Smooth muscle cell of bladder (primary cell): ENCODE data around the gene HS6ST3. TPM values are rescaled to one million over a fixed set of nuclear protein-coding genes. Genes with fewer than 3 reads are reported as not detected.

Experiments
- total RNA-seq: library from RNA; depleted of rRNA; stranded (reverse); fragments of >200 nt; gene quantifications from 2 replicates; pipeline ENCODE4 v1.2.3, GENCODE V29; 2014

Gene HS6ST3
- total RNA-seq, result not detected in 2 replicates

GRCh38 chr13:96089749-96090239 is at the start of gene HS6ST3:
Gene HS6ST3, plus strand, starts transcription at chr13:96090107.

GRCh38 chr13:96053003-96053703 is 36.8 kb upstream of the HS6ST3 start, which contains the start of gene UGGT2:
Gene UGGT2, minus strand, starts transcription at chr13:96053401. Its CDS starts 89 bp downstream, at chr13:96053312.

Other genes with a start within 250 kb of the HS6ST3 start
- 58.9 and 62.4 TPM in 2 replicates for gene UGGT2, start 36.7 kb upstream of the HS6ST3 start, total RNA-seq